RWPE2 (cell line): ENCODE results near the gene PLXNB3.

Source experiments
- ATAC-seq: fragments of 200-7000 bp; cut with Tn5 transposase; 3 replicates; pipeline ENCODE4 v1.9.1; 2021; ENCODE audit warnings: low read depth
- DNase-seq: peaks from one replicate; pipeline ENCODE4 v3.0.0-alpha.2; 2020; ENCODE audit warnings: low spot score
- H3K27ac ChIP-seq: fragments of 450-650 bp; 2 replicates; pipeline ENCODE4 v1.5.1; 2017; ENCODE audit warnings: mild to moderate bottlenecking; ENCODE audit not compliant: poor library complexity, severe bottlenecking
- H3K27me3 ChIP-seq: fragments of 250-450 bp; sonication (Bioruptor Pico); 2 replicates; pipeline ENCODE4 v1.5.1; 2021; ENCODE audit warnings: mild to moderate bottlenecking, moderate library complexity; ENCODE audit not compliant: insufficient read depth, poor library complexity, severe bottlenecking
- H3K36me3 ChIP-seq: fragments of 250-450 bp; sonication (Bioruptor Pico); 2 replicates; pipeline ENCODE4 v1.5.1; 2020; ENCODE audit warnings: low read depth, mild to moderate bottlenecking, moderate library complexity
- H3K4me1 ChIP-seq: fragments of 250-450 bp; sonication (Bioruptor Pico); 2 replicates; pipeline ENCODE4 v1.5.1; 2021; ENCODE audit warnings: mild to moderate bottlenecking, moderate library complexity; ENCODE audit not compliant: insufficient read depth, poor library complexity, severe bottlenecking
- H3K4me3 ChIP-seq: fragments of 250-450 bp; sonication (Bioruptor Pico); 2 replicates; pipeline ENCODE4 v1.5.1; 2021; ENCODE audit warnings: mild to moderate bottlenecking, moderate library complexity; ENCODE audit not compliant: severe bottlenecking
- H3K9me3 ChIP-seq: fragments of 250-450 bp; sonication (Bioruptor Pico); 2 replicates; pipeline ENCODE4 v1.5.1; 2021; ENCODE audit warnings: mild to moderate bottlenecking, moderate library complexity; ENCODE audit not compliant: severe bottlenecking
- TF ChIP-seq, protein P1 (sequence below): fragments of 450-650 bp; IDR thresholded peaks from one replicate; pipeline ENCODE4 v1.5.1; 2017; ENCODE audit warnings: mild to moderate bottlenecking, moderate library complexity; ENCODE audit not compliant: poor library complexity, severe bottlenecking

Gene PLXNB3

DNA sequence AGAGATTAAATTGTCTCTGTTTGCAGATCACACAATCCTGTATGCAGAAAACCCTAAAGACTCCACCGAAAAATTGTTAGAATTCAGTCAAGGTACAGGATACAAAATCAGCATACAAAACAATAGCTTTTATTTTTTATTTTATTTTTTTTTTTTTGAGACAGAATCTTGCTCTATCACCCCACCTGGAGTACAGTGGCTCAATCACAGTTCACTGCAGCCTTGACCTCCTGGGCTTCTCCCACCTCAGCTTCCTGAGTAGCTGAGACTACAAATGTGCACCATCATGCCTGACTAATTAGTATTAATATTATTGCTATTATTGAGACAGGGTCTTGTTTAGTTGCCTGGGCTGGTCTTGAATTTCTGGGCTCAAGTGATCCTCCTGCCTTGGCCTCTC lies 8.9 kb upstream of the PLXNB3 start:
- no peak overlapping the region for H3K27ac ChIP-seq
- no peaks in the 10 kb centered on the region for H3K4me1 ChIP-seq
- DNase-seq: no peak
- H3K4me3 ChIP-seq: no peak overlapping the region
- no peak for ATAC-seq
- no peaks in the 10 kb centered on the region for H3K36me3 ChIP-seq
- no peaks in the 10 kb centered on the region for H3K27me3 ChIP-seq
- TF ChIP-seq, protein P1, sequence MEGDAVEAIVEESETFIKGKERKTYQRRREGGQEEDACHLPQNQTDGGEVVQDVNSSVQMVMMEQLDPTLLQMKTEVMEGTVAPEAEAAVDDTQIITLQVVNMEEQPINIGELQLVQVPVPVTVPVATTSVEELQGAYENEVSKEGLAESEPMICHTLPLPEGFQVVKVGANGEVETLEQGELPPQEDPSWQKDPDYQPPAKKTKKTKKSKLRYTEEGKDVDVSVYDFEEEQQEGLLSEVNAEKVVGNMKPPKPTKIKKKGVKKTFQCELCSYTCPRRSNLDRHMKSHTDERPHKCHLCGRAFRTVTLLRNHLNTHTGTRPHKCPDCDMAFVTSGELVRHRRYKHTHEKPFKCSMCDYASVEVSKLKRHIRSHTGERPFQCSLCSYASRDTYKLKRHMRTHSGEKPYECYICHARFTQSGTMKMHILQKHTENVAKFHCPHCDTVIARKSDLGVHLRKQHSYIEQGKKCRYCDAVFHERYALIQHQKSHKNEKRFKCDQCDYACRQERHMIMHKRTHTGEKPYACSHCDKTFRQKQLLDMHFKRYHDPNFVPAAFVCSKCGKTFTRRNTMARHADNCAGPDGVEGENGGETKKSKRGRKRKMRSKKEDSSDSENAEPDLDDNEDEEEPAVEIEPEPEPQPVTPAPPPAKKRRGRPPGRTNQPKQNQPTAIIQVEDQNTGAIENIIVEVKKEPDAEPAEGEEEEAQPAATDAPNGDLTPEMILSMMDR: no peak
- no peaks in the 10 kb centered on the region for H3K9me3 ChIP-seq

GRCh38 chrX:153761863-153762262 lies 2.2 kb upstream of the PLXNB3 start:
- Histone ChIP-seq H3K4me3 (no peak overlapping the region), H3K27me3 (no peaks in the 10 kb centered on the region), H3K36me3 (no peaks in the 10 kb centered on the region), H3K27ac (no peak overlapping the region), H3K9me3 (no peaks in the 10 kb centered on the region), H3K4me1 (no peaks in the 10 kb centered on the region)
- TF ChIP-seq, protein P1: no peak
- DNase-seq (no peak), ATAC-seq (no peak)

- ATAC-seq: no peak
- TF ChIP-seq, protein P1: no peak
- Histone ChIP-seq H3K9me3 (no peaks in the 10 kb centered on the region), H3K27ac (no peak overlapping the region), H3K36me3 (no peaks in the 10 kb centered on the region), H3K4me3 (no peak overlapping the region), H3K4me1 (no peaks in the 10 kb centered on the region), H3K27me3 (no peaks in the 10 kb centered on the region)
- no peak for DNase-seq
Measured at GRCh38 chrX:153762626-153763173, 1.3 kb upstream of the PLXNB3 start.

DNA sequence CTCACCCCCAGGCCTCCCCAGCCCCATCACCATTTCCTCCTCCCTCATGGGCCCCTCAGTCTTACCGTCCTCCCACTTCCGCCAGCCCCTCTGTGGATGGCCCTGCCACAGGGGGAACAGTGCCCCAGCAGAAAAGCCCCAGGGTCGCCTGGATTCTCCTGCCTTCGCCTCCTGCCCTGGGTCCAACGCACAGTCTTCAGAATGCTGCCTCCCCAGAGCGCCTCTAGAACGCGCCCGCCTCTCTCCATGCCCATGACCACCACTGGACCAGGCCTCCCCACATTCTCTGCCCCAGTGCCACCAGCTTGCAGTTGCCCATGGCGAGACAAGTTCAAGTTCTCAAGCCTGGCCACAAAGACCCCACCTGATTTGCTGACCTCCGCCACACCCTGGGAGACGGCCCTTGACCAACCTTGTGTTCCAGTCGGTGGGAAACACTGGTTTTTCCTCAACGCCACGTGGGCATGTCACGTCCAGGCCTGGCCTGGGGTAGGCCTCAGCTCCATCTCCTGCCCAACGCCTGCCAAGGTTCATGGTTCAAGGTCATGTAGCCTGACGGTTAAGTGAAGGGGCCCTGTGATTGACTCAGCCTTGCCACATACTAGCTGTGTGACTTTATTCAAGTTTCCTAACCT lies 634 bp upstream of the PLXNB3 start:
- no peaks in the 10 kb centered on the region for H3K27me3 ChIP-seq
- H3K27ac ChIP-seq: no peak overlapping the region
- no peaks in the 10 kb centered on the region for H3K4me1 ChIP-seq
- no peaks in the 10 kb centered on the region for H3K9me3 ChIP-seq
- DNase-seq (no peak), ATAC-seq (no peak)
- TF ChIP-seq, protein P1: no peak
- H3K36me3 ChIP-seq: no peaks in the 10 kb centered on the region
- H3K4me3 ChIP-seq: no peak overlapping the region

GRCh38 chrX:153764786-153765137 lies 713 bp downstream of the PLXNB3 start:
- H3K4me3 ChIP-seq: peak overlapping the region; percentile 31
- no peaks in the 10 kb centered on the region for H3K9me3 ChIP-seq
- ATAC-seq (no peak), DNase-seq (no peak)
- H3K4me1 ChIP-seq: no peaks in the 10 kb centered on the region
- no peaks in the 10 kb centered on the region for H3K27me3 ChIP-seq
- peak overlapping the region; percentile 75 for H3K27ac ChIP-seq
- no peaks in the 10 kb centered on the region for H3K36me3 ChIP-seq
- TF ChIP-seq, protein P1: no peak
